Transverse colon (tissue), 4 donors: ENCODE measurements around the gene KRTAP1-5.

ENCODE experiments used
- POLR2A ChIP-seq: fragments of 450-650 bp; IDR thresholded peaks from one replicate; pipeline ENCODE4 v1.6.1; 2016; ENCODE audit warnings: antibody characterized with exemption, mild to moderate bottlenecking, moderate library complexity
- POLR2AphosphoS5 ChIP-seq, 3 donors: sonication (generic); formaldehyde crosslinking; IDR thresholded peaks; one replicate each; pipeline ENCODE4 v1.6.1; 2016; ENCODE audit warnings: antibody characterized with exemption in 3 of 3
- TF ChIP-seq, protein P1 (sequence below), 5 experiments: fragments of 200-600 bp in 3 of 5; fragments of 450-650 bp in 2 of 5; sonication (generic) in 3 of 5; IDR thresholded peaks; 1 replicate in 2 of 5; 2 replicates in 3 of 5; pipeline ENCODE4 v1.5.1; 2016 to 2017; ENCODE audit warnings: antibody characterized with exemption in 5 of 5, inconsistent platforms in 3 of 5, mild to moderate bottlenecking in 2 of 5, moderate library complexity in 1 of 5

DNA sequence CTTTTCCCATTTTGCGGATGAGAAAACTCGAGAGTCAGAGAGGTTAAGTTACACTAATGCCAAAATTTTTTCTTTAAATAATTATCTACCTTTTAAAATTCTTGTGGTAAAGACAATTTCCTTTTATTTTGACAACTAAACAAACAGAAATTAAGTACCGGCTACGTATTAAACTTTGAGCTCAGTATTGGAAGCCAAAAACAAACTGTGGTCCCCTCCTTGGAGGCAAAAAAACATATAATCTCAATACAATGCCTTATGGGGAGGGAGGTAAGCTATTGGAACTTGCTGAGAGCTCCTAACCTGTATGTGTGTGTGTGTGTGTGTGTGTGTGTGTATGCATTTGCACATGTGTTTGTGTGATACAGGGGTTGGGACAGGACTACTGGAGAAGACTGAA, 36.4 kb upstream of the KRTAP1-5 start:
- TF ChIP-seq, protein P1, sequence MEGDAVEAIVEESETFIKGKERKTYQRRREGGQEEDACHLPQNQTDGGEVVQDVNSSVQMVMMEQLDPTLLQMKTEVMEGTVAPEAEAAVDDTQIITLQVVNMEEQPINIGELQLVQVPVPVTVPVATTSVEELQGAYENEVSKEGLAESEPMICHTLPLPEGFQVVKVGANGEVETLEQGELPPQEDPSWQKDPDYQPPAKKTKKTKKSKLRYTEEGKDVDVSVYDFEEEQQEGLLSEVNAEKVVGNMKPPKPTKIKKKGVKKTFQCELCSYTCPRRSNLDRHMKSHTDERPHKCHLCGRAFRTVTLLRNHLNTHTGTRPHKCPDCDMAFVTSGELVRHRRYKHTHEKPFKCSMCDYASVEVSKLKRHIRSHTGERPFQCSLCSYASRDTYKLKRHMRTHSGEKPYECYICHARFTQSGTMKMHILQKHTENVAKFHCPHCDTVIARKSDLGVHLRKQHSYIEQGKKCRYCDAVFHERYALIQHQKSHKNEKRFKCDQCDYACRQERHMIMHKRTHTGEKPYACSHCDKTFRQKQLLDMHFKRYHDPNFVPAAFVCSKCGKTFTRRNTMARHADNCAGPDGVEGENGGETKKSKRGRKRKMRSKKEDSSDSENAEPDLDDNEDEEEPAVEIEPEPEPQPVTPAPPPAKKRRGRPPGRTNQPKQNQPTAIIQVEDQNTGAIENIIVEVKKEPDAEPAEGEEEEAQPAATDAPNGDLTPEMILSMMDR (IDR thresholded peaks at IDR 0.05): no peak
- TF ChIP-seq POLR2A (no peak), POLR2AphosphoS5 (IDR thresholded peaks at IDR 0.05) (no peak)
